SH-SY5Y (cell line): ENCODE results near the gene ABR.

ENCODE experiments used
- GATA2 ChIP-seq: IDR thresholded peaks from 2 replicates; pipeline ENCODE4 v1.6.1; 2011; ENCODE audit warnings: mild to moderate bottlenecking, low read depth, low read length
- GATA3 ChIP-seq: IDR thresholded peaks from 2 replicates; pipeline ENCODE4 v1.6.1; 2011; ENCODE audit warnings: low read depth, mild to moderate bottlenecking, low read length, moderate library complexity

DNA sequence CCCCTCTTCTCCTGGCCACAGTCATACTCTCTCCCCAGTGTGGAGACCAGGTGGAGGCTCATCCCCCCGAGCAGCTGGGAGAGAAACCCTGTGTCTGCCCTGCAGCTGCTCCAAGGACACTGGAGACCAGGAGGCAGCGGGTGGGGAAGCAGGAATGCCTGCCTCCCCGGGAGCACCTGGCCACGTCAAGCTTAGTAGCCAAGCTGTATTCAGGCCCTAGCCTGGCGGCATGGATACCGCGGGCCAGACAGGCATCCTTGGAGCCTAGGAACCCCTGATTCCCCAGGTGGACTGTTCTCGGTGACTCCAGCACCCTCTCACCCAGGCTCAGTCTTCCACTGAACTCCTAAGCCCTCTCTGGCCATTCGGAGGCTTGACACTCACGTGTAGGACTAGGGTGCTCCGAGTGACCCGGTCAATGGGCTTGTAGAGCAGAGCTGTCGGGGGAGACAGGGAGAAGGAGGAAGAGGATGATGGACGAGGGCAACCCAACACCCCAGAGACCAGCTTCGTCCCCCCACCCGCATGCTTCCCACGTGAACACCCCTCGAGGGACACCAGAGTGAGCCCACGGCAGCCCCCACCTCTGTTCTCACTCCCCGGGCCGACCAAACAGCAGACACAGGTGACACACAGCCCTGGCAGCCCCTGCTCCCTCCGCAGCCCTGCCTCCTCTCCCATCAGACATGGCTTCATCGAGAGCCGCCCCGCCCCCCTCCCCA, 106.4 kb downstream of the ABR start:
- TF ChIP-seq GATA3 (no peak), GATA2 (no peak)
